MCF 10A (cell line): ENCODE measurements around the gene ZCCHC10. TPM values are rescaled to one million over a fixed set of nuclear protein-coding genes. Genes with fewer than 3 reads are reported as not detected.
"Not testable (repeated sequence)": the region's sequence is repeated elsewhere in the genome, so short reads cannot be mapped to it uniquely, and the experiment has no call there.

Experiments used
- BruUV-seq: library from RNA; stranded (reverse); fragments of 400-500 nt; replicated peaks from 2 replicates; lab custom pipeline; 2021; lab: Mats Ljungman, UMichigan
- CTCF ChIA-PET: fragments of 300-600 bp; sonication (Branson Sonifier 250); formaldehyde crosslinking; extraction: SDS; loops from one replicate; lab custom pipeline; 2021; ENCODE audit warnings: antibody characterized with exemption, inconsistent platforms; lab: Yijun Ruan, JAX
- POLR2A ChIA-PET: fragments of 300-600, 350-650 bp; sonication (Branson Sonifier 250); formaldehyde crosslinking; extraction: SDS; loops from one replicate; lab custom pipeline; 2020; ENCODE audit warnings: antibody characterized with exemption, inconsistent platforms; lab: Yijun Ruan, JAX
- DNase-seq: peaks from one replicate; pipeline ENCODE4 v3.0.0-alpha.2; 2018; ENCODE audit not compliant: unreplicated experiment
- H3K27ac Mint-ChIP-seq: one replicate; pipeline ENCODE4 v1.8.0; 2022; ENCODE audit warnings: mild to moderate bottlenecking, low read depth, mixed read lengths; ENCODE audit not compliant: unreplicated experiment
- H3K27me3 Mint-ChIP-seq: one replicate; pipeline ENCODE4 v1.8.0; 2022; ENCODE audit warnings: mixed read lengths; ENCODE audit not compliant: insufficient read depth, unreplicated experiment
- H3K36me3 Mint-ChIP-seq: one replicate; pipeline ENCODE4 v1.8.0; 2022; ENCODE audit warnings: mild to moderate bottlenecking, moderate library complexity, mixed read lengths; ENCODE audit not compliant: insufficient read depth, unreplicated experiment
- H3K4me1 Mint-ChIP-seq: one replicate; pipeline ENCODE4 v1.8.0; 2022; ENCODE audit warnings: mixed read lengths; ENCODE audit not compliant: insufficient read depth, unreplicated experiment
- H3K4me3 Mint-ChIP-seq: one replicate; pipeline ENCODE4 v1.8.0; 2022; ENCODE audit warnings: mild to moderate bottlenecking, moderate library complexity, mixed read lengths; ENCODE audit not compliant: unreplicated experiment
- H3K9me3 Mint-ChIP-seq: one replicate; pipeline ENCODE4 v1.8.0; 2022; ENCODE audit warnings: mixed read lengths; ENCODE audit not compliant: unreplicated experiment
- intact Hi-C: fragments of 100-400 bp; cut with micrococcal nuclease; formaldehyde crosslinking; loops from 2 replicates; pipeline ENCODE4 v1.14.1; 2022
- total RNA-seq: library from RNA; stranded (reverse); gene quantifications from 2 replicates; pipeline ENCODE4 v1.2.3, GENCODE V29; 2022
- TF ChIP-seq, protein P1 (sequence below): fragments of 200-600 bp; IDR thresholded peaks from one replicate; pipeline ENCODE4 v1.8.0; 2022; ENCODE audit warnings: antibody characterized with exemption, mild to moderate bottlenecking; ENCODE audit not compliant: unreplicated experiment

ZCCHC10 gene
- total RNA-seq, 1 experiment from 2014 or later = 35.0 TPM

DNA sequence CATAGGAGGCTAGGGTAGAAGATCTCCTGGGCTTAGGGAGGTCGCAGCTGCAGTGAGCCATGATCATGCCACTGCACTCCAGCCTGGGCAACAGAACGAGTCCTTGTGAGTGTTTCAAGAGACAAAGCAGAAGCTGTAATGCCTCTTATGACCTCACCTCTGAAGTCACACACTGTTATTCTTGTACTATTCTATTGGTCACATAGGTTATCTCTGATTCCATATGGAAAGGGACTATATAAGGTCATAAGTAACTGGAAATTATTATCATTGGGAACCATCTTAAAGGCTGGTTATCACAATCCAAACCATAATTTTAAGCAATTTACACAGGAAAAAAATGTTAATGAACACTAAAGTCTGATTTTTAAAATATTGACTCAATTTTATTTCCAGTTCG is 45.1 kb downstream of the ZCCHC10 start:
- peaks cover 15% of the 10 kb centered on the region for H3K36me3 Mint-ChIP-seq
- H3K27ac Mint-ChIP-seq = no peak overlapping the region
- H3K27me3 Mint-ChIP-seq = no peaks in the 10 kb centered on the region
- DNase-seq = no peak
- H3K4me1 Mint-ChIP-seq = peaks cover 6% of the 10 kb centered on the region
- no peak overlapping the region for H3K4me3 Mint-ChIP-seq
- ChIA-PET POLR2A (interaction anchor here (0.6 kb wide), 2 partner anchors 43 to 613 kb away, joined by 3 to 4 read pairs; no protein-coding TSS in a partner anchor), CTCF (no interaction called here)
- intact Hi-C loops = no loop called here
- BruUV-seq = no TSS peak
- TF ChIP-seq, protein P1, sequence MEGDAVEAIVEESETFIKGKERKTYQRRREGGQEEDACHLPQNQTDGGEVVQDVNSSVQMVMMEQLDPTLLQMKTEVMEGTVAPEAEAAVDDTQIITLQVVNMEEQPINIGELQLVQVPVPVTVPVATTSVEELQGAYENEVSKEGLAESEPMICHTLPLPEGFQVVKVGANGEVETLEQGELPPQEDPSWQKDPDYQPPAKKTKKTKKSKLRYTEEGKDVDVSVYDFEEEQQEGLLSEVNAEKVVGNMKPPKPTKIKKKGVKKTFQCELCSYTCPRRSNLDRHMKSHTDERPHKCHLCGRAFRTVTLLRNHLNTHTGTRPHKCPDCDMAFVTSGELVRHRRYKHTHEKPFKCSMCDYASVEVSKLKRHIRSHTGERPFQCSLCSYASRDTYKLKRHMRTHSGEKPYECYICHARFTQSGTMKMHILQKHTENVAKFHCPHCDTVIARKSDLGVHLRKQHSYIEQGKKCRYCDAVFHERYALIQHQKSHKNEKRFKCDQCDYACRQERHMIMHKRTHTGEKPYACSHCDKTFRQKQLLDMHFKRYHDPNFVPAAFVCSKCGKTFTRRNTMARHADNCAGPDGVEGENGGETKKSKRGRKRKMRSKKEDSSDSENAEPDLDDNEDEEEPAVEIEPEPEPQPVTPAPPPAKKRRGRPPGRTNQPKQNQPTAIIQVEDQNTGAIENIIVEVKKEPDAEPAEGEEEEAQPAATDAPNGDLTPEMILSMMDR = no peak
- no peaks in the 10 kb centered on the region for H3K9me3 Mint-ChIP-seq

DNA sequence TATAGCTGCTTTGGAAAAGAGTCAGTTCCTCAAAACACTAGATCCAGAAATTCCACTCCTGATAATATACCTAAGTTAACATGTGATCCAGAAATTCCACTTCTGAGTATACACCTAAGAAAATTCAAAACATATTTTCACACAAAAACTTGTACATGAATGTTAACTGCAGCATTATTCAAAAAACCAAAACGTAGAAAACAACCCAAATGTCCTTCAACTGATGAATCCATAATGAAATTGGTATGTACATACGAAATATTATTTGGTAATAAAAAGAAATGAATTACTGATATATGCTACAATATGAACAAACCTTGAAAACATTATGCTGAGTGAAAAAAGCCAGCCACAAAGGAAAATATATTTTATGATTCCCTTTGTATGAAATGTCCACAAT is 46.4 kb downstream of the ZCCHC10 start:
- ChIA-PET POLR2A (interaction anchor here (0.6 to 2.0 kb wide), 4 partner anchors 12 to 114 kb away, joined by 3 to 11 read pairs (median 4); partner anchors contain the start of gene AFF4), CTCF (no interaction called here)
- Mint-ChIP-seq H3K4me3 (no peak overlapping the region), H3K27ac (no peak overlapping the region), H3K9me3 (no peaks in the 10 kb centered on the region), H3K4me1 (peaks cover 6% of the 10 kb centered on the region), H3K27me3 (no peaks in the 10 kb centered on the region), H3K36me3 (peaks cover 15% of the 10 kb centered on the region)
- intact Hi-C loops = no loop called here
- DNase-seq = no peak
- no TSS peak for BruUV-seq
- TF ChIP-seq, protein P1 = no peak

- intact Hi-C loops = no loop called here
- H3K9me3 Mint-ChIP-seq = no peaks in the 10 kb centered on the region
- no peaks in the 10 kb centered on the region for H3K27me3 Mint-ChIP-seq
- H3K27ac Mint-ChIP-seq = no peak overlapping the region
- BruUV-seq = no TSS peak
- H3K4me1 Mint-ChIP-seq = peaks cover 6% of the 10 kb centered on the region
- TF ChIP-seq, protein P1 = no peak
- ChIA-PET CTCF (no interaction called here), POLR2A (interaction anchor here (0.6 to 2.0 kb wide), 5 partner anchors 11 to 284 kb away, joined by 3 to 11 read pairs (median 3); partner anchors contain the start of gene AFF4)
- H3K36me3 Mint-ChIP-seq = peaks cover 15% of the 10 kb centered on the region
- peak; percentile 73 for DNase-seq
- H3K4me3 Mint-ChIP-seq = no peak overlapping the region
Measured at GRCh38 chr5:132979367-132979940, 46.9 kb downstream of the ZCCHC10 start.

DNA sequence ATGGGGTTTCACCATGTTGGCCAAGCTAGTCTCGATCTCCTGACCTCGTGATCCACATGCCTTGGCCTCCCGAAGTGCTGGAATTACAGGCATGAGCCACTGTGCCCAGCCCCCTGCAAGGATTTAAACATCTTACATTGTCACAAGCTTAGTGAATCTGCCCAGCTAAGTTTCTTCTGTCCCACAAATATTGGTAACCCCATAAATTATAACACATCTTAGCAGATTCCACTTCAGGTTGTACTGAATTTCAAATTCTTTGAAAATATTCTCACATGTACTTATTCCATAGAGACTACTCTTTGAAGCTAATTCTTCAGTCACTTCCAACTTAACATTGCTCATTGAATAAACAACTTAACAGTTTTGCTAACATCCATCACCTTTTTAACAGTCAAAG is 49.5 kb downstream of the ZCCHC10 start:
- H3K27me3 Mint-ChIP-seq = no peaks in the 10 kb centered on the region
- ChIA-PET CTCF (interaction anchor here (0.6 to 1.0 kb wide), 2 partner anchors 77 to 147 kb away, joined by 4 read pairs; no protein-coding TSS in a partner anchor), POLR2A (interaction anchor here (0.6 to 3.8 kb wide), 2 partner anchors 14 to 1475 kb away, joined by 3 to 35 read pairs; partner anchors contain the start of gene AFF4)
- TF ChIP-seq, protein P1 = no peak
- no peaks in the 10 kb centered on the region for H3K9me3 Mint-ChIP-seq
- H3K4me1 Mint-ChIP-seq = peaks cover 6% of the 10 kb centered on the region
- H3K36me3 Mint-ChIP-seq = peaks cover 15% of the 10 kb centered on the region
- H3K4me3 Mint-ChIP-seq = no peak overlapping the region
- no peak overlapping the region for H3K27ac Mint-ChIP-seq
- intact Hi-C loops = no loop called here
- BruUV-seq = no TSS peak
- DNase-seq = no peak

- POLR2A ChIA-PET = interaction anchor here (1.3 to 2.0 kb wide), 3 partner anchors 9 to 79 kb away, joined by 3 to 8 read pairs (median 4); partner anchors contain the start of genes AFF4 and HSPA4
- intact Hi-C loops, H3K4me1 Mint-ChIP-seq, BruUV-seq, H3K27me3 Mint-ChIP-seq, H3K4me3 Mint-ChIP-seq, H3K9me3 Mint-ChIP-seq, H3K27ac Mint-ChIP-seq, DNase-seq: not testable (repeated sequence)
- H3K36me3 Mint-ChIP-seq = peaks cover 14% of the 10 kb centered on the region
- CTCF ChIA-PET = interaction anchor here (0.7 kb wide), 1 partner anchor 150 kb away, joined by 4 read pairs; no protein-coding TSS in a partner anchor
Measured at GRCh38 chr5:132972436-132972828, 53.9 kb downstream of the ZCCHC10 start.
